HCT116 (cell line): ENCODE measurements around the gene DBN1. TPM values are rescaled to one million over a fixed set of nuclear protein-coding genes. Genes with fewer than 3 reads are reported as not detected.

ENCODE experiments used
- ATAC-seq: fragments of 200-7000 bp; cut with Tn5 transposase; 2 replicates; pipeline ENCODE4 v1.9.1; 2020; ENCODE audit warnings: mild to moderate bottlenecking, moderate library complexity
- BruUV-seq: library from RNA; stranded (reverse); fragments of 400-500 nt; replicated peaks from 2 replicates; lab custom pipeline; 2021; lab: Mats Ljungman, UMichigan
- CTCF ChIA-PET: fragments of 300-600 bp; sonication (Branson Sonifier 250); formaldehyde crosslinking; loops from one replicate; lab custom pipeline; 2021; ENCODE audit warnings: antibody characterized with exemption; lab: Charles Lee
- POLR2A ChIA-PET: fragments of 300-600, 350-600 bp; sonication (Branson Sonifier 250); formaldehyde crosslinking; loops from one replicate; lab custom pipeline; 2021; ENCODE audit warnings: antibody characterized with exemption; lab: Charles Lee
- RAD21 ChIA-PET, 2 experiments: fragments of 300-600 bp; sonication (Branson Sonifier 250); formaldehyde crosslinking; loops; one replicate each; lab custom pipeline; 2023; ENCODE audit warnings: low total read pairs in 2 of 2; ENCODE audit not compliant: uncharacterized antibody in 2 of 2, unreplicated experiment in 2 of 2, low non-redundant PET in 1 of 2; lab: Charles Lee
- DNase-seq: peaks from one replicate; pipeline ENCODE4 v3.0.0-alpha.2; 2010; ENCODE audit warnings: low read depth, low spot score
- H2AFZ ChIP-seq: fragments of 200-600 bp; shearing (Covaris generic), sonication (generic); 2 replicates; pipeline ENCODE4 v1.6.1; 2017; ENCODE audit warnings: low read depth, mixed run types, mixed read lengths, antibody characterized with exemption, low read length; ENCODE audit not compliant: poor library complexity, severe bottlenecking
- H3K27ac ChIP-seq: 2 replicates; pipeline ENCODE4 v1.5.1; 2012; ENCODE audit warnings: low read depth, low read length
- H3K27me3 ChIP-seq: fragments of 200-600 bp; sonication (generic); 2 replicates; pipeline ENCODE4 v1.6.1; 2016; ENCODE audit warnings: mixed run types, low read length, mixed read lengths; ENCODE audit not compliant: insufficient read depth
- H3K36me3 ChIP-seq, 2 experiments: fragments of 200-500 bp in 1 of 2; fragments of 200-600 bp in 1 of 2; sonication (Bioruptor generic) in 1 of 2; sonication (generic) in 1 of 2; 2 replicates each; pipeline versions ENCODE4 v1.5.1 to v1.6.1; 2014 to 2016; ENCODE audit warnings: low read length in 2 of 2, inconsistent platforms in 1 of 2, mixed read lengths in 1 of 2, mixed run types in 1 of 2; ENCODE audit not compliant: insufficient read depth in 2 of 2, control insufficient read depth in 1 of 2
- H3K4me1 ChIP-seq, 2 experiments: fragments of 200-600 bp in 1 of 2; sonication (generic) in 1 of 2; 2 replicates each; pipeline versions ENCODE4 v1.5.1 to v1.6.1; 2012 to 2017; ENCODE audit warnings: low read length in 2 of 2, inconsistent platforms in 1 of 2, mild to moderate bottlenecking in 1 of 2, mixed read lengths in 1 of 2, mixed run types in 1 of 2, moderate library complexity in 1 of 2; ENCODE audit not compliant: insufficient read depth in 2 of 2, control insufficient read depth in 1 of 2
- H3K4me2 ChIP-seq: fragments of 200-600 bp; sonication (generic); 2 replicates; pipeline ENCODE4 v1.6.1; 2017; ENCODE audit warnings: mixed run types, low read length, mixed read lengths
- H3K4me3 ChIP-seq, 2 experiments: fragments of 200-600 bp in 1 of 2; sonication (generic) in 1 of 2; replicated peaks in 1 of 2; 2 replicates each; pipeline ENCODE4 v1.5.1; 2011 to 2016; ENCODE audit warnings: low read length in 2 of 2, control low read depth in 1 of 2, low read depth in 1 of 2, mild to moderate bottlenecking in 1 of 2, mixed read lengths in 1 of 2, mixed run types in 1 of 2
- H3K79me2 ChIP-seq: fragments of 200-600 bp; sonication (generic); 2 replicates; pipeline ENCODE4 v1.6.1; 2017; ENCODE audit warnings: mild to moderate bottlenecking, mixed run types, low read length, moderate library complexity, mixed read lengths; ENCODE audit not compliant: insufficient read depth
- H3K9ac ChIP-seq: fragments of 200-600 bp; sonication (generic); 2 replicates; pipeline ENCODE4 v1.6.1; 2016; ENCODE audit warnings: low read length, mixed read lengths
- H3K9me2 ChIP-seq: fragments of 200-600 bp; sonication (generic), shearing (Covaris generic); 2 replicates; pipeline ENCODE4 v1.6.1; 2017; ENCODE audit warnings: mixed run types, mild to moderate bottlenecking, moderate library complexity; ENCODE audit not compliant: insufficient read depth
- H3K9me3 ChIP-seq, 2 experiments: fragments of 200-500 bp in 1 of 2; fragments of 200-600 bp in 1 of 2; sonication (Bioruptor generic) in 1 of 2; sonication (generic) in 1 of 2; 2 replicates each; pipeline ENCODE4 v1.6.1; 2014 to 2017; ENCODE audit warnings: low read length in 2 of 2, mixed read lengths in 2 of 2, inconsistent platforms in 1 of 2, low read depth in 1 of 2, mild to moderate bottlenecking in 1 of 2, mixed run types in 1 of 2, moderate library complexity in 1 of 2; ENCODE audit not compliant: control insufficient read depth in 1 of 2, insufficient read depth in 1 of 2
- H4K20me1 ChIP-seq: fragments of 200-600 bp; sonication (generic), shearing (Covaris generic); 2 replicates; pipeline ENCODE4 v1.6.1; 2017; ENCODE audit warnings: mixed run types, mild to moderate bottlenecking, moderate library complexity; ENCODE audit not compliant: insufficient read depth
- CBX3 ChIP-seq: IDR thresholded peaks from 2 replicates; pipeline ENCODE4 v1.6.1; 2012; ENCODE audit warnings: low read depth
- CEBPB ChIP-seq: IDR thresholded peaks from 2 replicates; pipeline ENCODE4 v1.6.1; 2012; ENCODE audit warnings: low read depth
- EGR1 ChIP-seq: IDR thresholded peaks from 2 replicates; pipeline ENCODE4 v1.6.1; 2012; ENCODE audit warnings: low read depth
- FOSL1 ChIP-seq: IDR thresholded peaks from 2 replicates; pipeline ENCODE4 v1.6.1; 2012; ENCODE audit warnings: low read depth
- JUND ChIP-seq: IDR thresholded peaks from 2 replicates; pipeline ENCODE4 v1.6.1; 2012
- POLR2A ChIP-seq: IDR thresholded peaks from 2 replicates; pipeline ENCODE4 v1.7.0; 2011; ENCODE audit warnings: borderline replicate concordance; ENCODE audit not compliant: insufficient read depth, insufficient read length; ENCODE audit errors: extremely low read depth
- POLR2AphosphoS5 ChIP-seq: IDR thresholded peaks from 2 replicates; pipeline ENCODE4 v1.6.1; 2011; ENCODE audit warnings: mild to moderate bottlenecking, low read depth, low read length, moderate library complexity
- RAD21 ChIP-seq: IDR thresholded peaks from 2 replicates; pipeline ENCODE4 v1.6.1; 2012; ENCODE audit warnings: low read depth, mild to moderate bottlenecking
- SP1 ChIP-seq: IDR thresholded peaks from 2 replicates; pipeline ENCODE4 v1.6.1; 2012; ENCODE audit warnings: low read depth
- SRF ChIP-seq: IDR thresholded peaks from 2 replicates; pipeline ENCODE4 v1.6.1; 2012; ENCODE audit warnings: low read depth
- ZNF274 ChIP-seq: fragments of 200-500 bp; sonication (Bioruptor generic); IDR thresholded peaks from 2 replicates; pipeline ENCODE4 v1.6.1; 2014; ENCODE audit warnings: mild to moderate bottlenecking, low read depth, low read length, inconsistent platforms
- intact Hi-C: fragments of 100-400 bp; cut with micrococcal nuclease; formaldehyde crosslinking; loops from 2 replicates; pipeline ENCODE4 v1.10.0; 2022
- total RNA-seq: library from RNA; stranded (reverse); gene quantifications from one replicate; pipeline ENCODE4 v1.2.1, GENCODE V29; 2021; ENCODE audit not compliant: unreplicated experiment
- TF ChIP-seq, protein P1 (sequence below): IDR thresholded peaks from 2 replicates; pipeline ENCODE4 v1.6.1; 2012
- TF ChIP-seq, protein P2 (sequence below): IDR thresholded peaks from 2 replicates; pipeline ENCODE4 v1.6.1; 2012

Gene DBN1
- total RNA-seq, 1 experiment from 2014 or later = 144 TPM

DNA sequence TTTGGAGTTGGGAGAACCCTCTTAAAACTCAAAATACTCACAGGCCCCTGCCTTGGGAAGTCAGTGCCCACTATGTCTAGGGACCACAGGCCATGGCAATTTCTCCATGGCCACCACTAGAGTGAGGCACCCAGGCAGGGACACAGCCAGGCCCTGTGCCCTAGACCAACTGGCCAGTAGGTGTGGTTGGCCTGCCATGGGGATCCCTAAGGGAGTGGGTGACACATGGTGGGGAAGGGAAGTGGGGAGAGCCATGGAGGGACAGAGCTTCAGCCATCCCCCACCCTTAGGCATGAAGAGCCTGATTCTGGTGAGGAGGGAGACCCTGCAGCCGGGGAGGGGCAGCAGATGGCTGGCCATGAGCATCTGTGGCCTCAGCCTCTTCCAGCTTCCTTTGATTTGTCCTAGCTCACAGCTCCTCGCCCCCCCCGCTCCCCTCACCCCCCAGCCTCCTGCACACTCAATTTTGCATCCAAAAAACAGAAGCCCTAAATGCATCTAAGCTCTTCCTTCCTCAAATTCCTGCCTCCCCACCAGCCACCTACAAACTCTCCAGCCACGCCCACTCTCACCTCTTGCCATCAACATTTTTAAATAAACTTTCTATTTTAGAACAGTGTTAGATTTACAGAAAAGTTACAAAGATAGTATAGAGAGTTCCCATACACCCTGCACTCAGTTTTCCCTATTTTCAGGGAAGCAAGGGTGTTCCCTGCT lies 1.6 kb upstream of the DBN1 start:
- Histone ChIP-seq H3K9me2 (no peaks in the 10 kb centered on the region), H3K4me2 (no peak overlapping the region), H3K4me3 (no peak overlapping the region), H3K4me1 (peaks cover 8 to 49% of the 10 kb centered on the region in 2 experiments; a peak in 3 of 4 replicates), H3K9me3 (no peaks in the 10 kb centered on the region), H3K36me3 (no peaks in the 10 kb centered on the region), H3K27me3 (no peaks in the 10 kb centered on the region), H3K9ac (no peak overlapping the region), H4K20me1 (no peaks in the 10 kb centered on the region), H3K79me2 (peaks cover 27% of the 10 kb centered on the region), H2AFZ (no peak overlapping the region), H3K27ac (no peak overlapping the region)
- CTCF ChIA-PET = no interaction called here
- POLR2A ChIA-PET = no interaction called here
- intact Hi-C loops = loop anchor here (1.0 kb wide), 1 partner anchor 21 kb away; no protein-coding TSS in a partner anchor
- no TSS peak for BruUV-seq
- DNase-seq (no peak), ATAC-seq (no peak)
- RAD21 ChIA-PET = no interaction called here
- TF ChIP-seq SRF = no peak
- TF ChIP-seq RAD21 = no peak
- TF ChIP-seq CBX3 = no peak
- TF ChIP-seq CEBPB = no peak
- TF ChIP-seq, protein P1, sequence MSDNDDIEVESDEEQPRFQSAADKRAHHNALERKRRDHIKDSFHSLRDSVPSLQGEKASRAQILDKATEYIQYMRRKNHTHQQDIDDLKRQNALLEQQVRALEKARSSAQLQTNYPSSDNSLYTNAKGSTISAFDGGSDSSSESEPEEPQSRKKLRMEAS = no peak
- TF ChIP-seq SP1 = no peak
- TF ChIP-seq POLR2A = no peak
- TF ChIP-seq FOSL1 = no peak
- TF ChIP-seq JUND = no peak
- TF ChIP-seq POLR2AphosphoS5 = no peak
- TF ChIP-seq ZNF274 = no peak
- TF ChIP-seq, protein P2, sequence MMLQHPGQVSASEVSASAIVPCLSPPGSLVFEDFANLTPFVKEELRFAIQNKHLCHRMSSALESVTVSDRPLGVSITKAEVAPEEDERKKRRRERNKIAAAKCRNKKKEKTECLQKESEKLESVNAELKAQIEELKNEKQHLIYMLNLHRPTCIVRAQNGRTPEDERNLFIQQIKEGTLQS = no peak
- no peak for TF ChIP-seq EGR1
